ENCODE results near the gene S100A16.

The S100A16 gene

DNA sequence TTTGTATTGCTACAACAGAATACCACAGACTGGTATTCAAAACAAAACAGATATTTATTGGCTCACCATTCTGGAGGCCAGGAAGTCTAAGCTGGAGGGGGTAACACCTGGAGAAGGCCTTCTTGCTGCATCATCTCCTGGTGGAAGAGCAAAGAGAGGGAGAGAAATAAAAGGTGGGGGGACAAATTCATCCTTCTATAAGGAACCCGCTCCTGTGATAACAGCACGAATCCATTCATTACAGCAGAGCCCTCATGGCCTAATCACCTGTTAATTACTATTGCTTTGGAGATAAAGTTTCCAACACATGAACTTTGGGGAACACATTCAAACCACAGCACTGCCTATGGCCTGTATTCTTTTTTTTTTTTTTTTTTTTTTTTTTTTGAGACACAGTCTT is 52.7 kb downstream of the S100A16 start:
- DNase-seq, result no peak

DNA sequence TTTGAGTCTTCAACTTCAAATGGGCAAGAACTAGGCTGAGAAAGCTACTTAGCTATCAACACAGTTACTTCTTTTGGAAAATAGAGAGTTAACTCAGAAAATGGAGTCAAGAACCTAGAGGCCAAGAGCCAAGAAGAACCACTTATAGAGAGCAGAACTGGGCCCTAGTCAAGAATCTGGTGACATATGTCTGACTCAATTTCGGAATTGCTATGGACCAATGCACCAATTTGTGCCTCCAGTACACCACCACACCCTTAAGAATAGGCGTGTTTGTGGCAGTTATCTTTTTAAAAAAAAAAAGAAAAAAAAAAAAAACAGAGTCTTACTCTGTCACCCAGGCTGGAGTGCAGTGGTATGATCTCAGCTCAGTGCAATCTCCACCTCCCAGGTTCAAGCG is 55.1 kb downstream of the S100A16 start:
- no peak for DNase-seq
